OCI-LY7 (cell line): ENCODE measurements around the gene SHLD1. TPM values are rescaled to one million over a fixed set of nuclear protein-coding genes. Genes with fewer than 3 reads are reported as not detected.

ENCODE experiments used
- BruUV-seq: library from RNA; stranded (reverse); fragments of 400-500 nt; replicated peaks from 2 replicates; lab custom pipeline; 2021; lab: Mats Ljungman, UMichigan
- CTCF ChIA-PET: fragments of 300-600 bp; sonication (Branson Sonifier 250); formaldehyde crosslinking; loops from one replicate; lab custom pipeline; 2022; ENCODE audit warnings: antibody characterized with exemption; ENCODE audit not compliant: unreplicated experiment; lab: Charles Lee
- POLR2A ChIA-PET: fragments of 300-600 bp; sonication (Branson Sonifier 250); formaldehyde crosslinking; loops from one replicate; lab custom pipeline; 2022; ENCODE audit warnings: antibody characterized with exemption; lab: Charles Lee
- DNase-seq: peaks from one replicate; pipeline ENCODE4 v3.0.0-alpha.2; 2015; ENCODE audit warnings: low spot score
- H2AFZ ChIP-seq: fragments of 200-600 bp; sonication (generic), shearing (Covaris generic); 2 replicates; pipeline ENCODE4 v1.6.1; 2014; ENCODE audit warnings: mild to moderate bottlenecking, antibody characterized with exemption, low read length, moderate library complexity
- H3K27ac ChIP-seq: fragments of 200-600 bp; sonication (generic); 2 replicates; pipeline ENCODE4 v1.5.1; 2014; ENCODE audit warnings: mixed run types, low read depth, mild to moderate bottlenecking, moderate library complexity, low read length, inconsistent platforms; ENCODE audit not compliant: poor library complexity, severe bottlenecking
- H3K36me3 ChIP-seq: fragments of 200-600 bp; sonication (generic); 2 replicates; pipeline ENCODE4 v1.6.1; 2014; ENCODE audit warnings: mild to moderate bottlenecking, antibody characterized with exemption, low read length, moderate library complexity, mixed read lengths; ENCODE audit not compliant: insufficient read depth
- H3K4me1 ChIP-seq: fragments of 200-600 bp; sonication (generic); 2 replicates; pipeline ENCODE4 v1.5.1; 2014; ENCODE audit warnings: mild to moderate bottlenecking, low read length; ENCODE audit not compliant: insufficient read depth, poor library complexity, severe bottlenecking
- H3K4me2 ChIP-seq: fragments of 200-600 bp; sonication (generic); 2 replicates; pipeline ENCODE4 v1.6.1; 2014; ENCODE audit warnings: mild to moderate bottlenecking, low read length
- H3K4me3 ChIP-seq: fragments of 200-600 bp; sonication (generic); 2 replicates; pipeline ENCODE4 v1.5.1; 2014; ENCODE audit warnings: mild to moderate bottlenecking, low read depth, low read length; ENCODE audit not compliant: poor library complexity, severe bottlenecking
- H3K79me2 ChIP-seq: fragments of 200-600 bp; sonication (generic); 2 replicates; pipeline ENCODE4 v1.6.1; 2016; ENCODE audit warnings: low read depth, mild to moderate bottlenecking, low read length, moderate library complexity, mixed read lengths; ENCODE audit not compliant: insufficient read depth
- H3K9me2 ChIP-seq: fragments of 200-600 bp; sonication (generic); 2 replicates; pipeline ENCODE4 v1.6.1; 2016; ENCODE audit warnings: mild to moderate bottlenecking, low read length, mixed read lengths; ENCODE audit not compliant: insufficient read depth
- H3K9me3 ChIP-seq: fragments of 200-600 bp; sonication (generic); 2 replicates; pipeline ENCODE4 v1.6.1; 2014; ENCODE audit warnings: mild to moderate bottlenecking, mixed run types, low read length, mixed read lengths
- H4K20me1 ChIP-seq: fragments of 200-600 bp; sonication (generic); 2 replicates; pipeline ENCODE4 v1.6.1; 2014; ENCODE audit warnings: mild to moderate bottlenecking, antibody characterized with exemption, low read length, moderate library complexity, mixed read lengths; ENCODE audit not compliant: insufficient read depth
- CTCF ChIP-seq: fragments of 200-600 bp; sonication (generic); conservative IDR thresholded peaks from 2 replicates; pipeline ENCODE4 v1.5.1; 2014; ENCODE audit warnings: mild to moderate bottlenecking, antibody characterized with exemption, low read length, moderate library complexity, mixed read lengths
- EZH2phosphoT487 ChIP-seq: fragments of 200-600 bp; sonication (generic); IDR thresholded peaks from 2 replicates; pipeline ENCODE4 v1.6.1; 2018; ENCODE audit warnings: low read depth, borderline replicate concordance, mild to moderate bottlenecking, mixed run types, antibody characterized with exemption, low read length, moderate library complexity, mixed read lengths
- intact Hi-C: fragments of 100-400 bp; cut with micrococcal nuclease; formaldehyde crosslinking; loops from one replicate; pipeline ENCODE4 v1.10.0; 2022; ENCODE audit not compliant: unreplicated experiment
- total RNA-seq, 2 experiments: library from RNA; depleted of rRNA in 1 of 2; stranded (reverse); fragments of >200 nt in 1 of 2; shearing (Covaris generic) in 1 of 2; gene quantifications; 2 replicates each; pipeline ENCODE4 v1.2.3, GENCODE V29; 2014 to 2022

The SHLD1 gene
- total RNA-seq, 2 experiments from 2014 or later, result 19.4 to 31.2 TPM

- CTCF ChIA-PET, result no interaction called here
Measured at GRCh38 chr20:5741089-5741488, 9.1 kb upstream of the SHLD1 start.

GRCh38 chr20:5742041-5742440 lies 8.2 kb upstream of the SHLD1 start:
- no peak for TF ChIP-seq CTCF
- Histone ChIP-seq H3K9me3 (no peaks in the 10 kb centered on the region), H3K36me3 (no peaks in the 10 kb centered on the region), H3K4me1 (peaks cover 31% of the 10 kb centered on the region), H3K4me3 (no peak overlapping the region), H3K79me2 (no peaks in the 10 kb centered on the region), H3K4me2 (no peak overlapping the region), H3K27ac (no peak overlapping the region), H2AFZ (no peak overlapping the region), H4K20me1 (no peaks in the 10 kb centered on the region), H3K9me2 (no peaks in the 10 kb centered on the region)
- intact Hi-C loops, result no loop called here
- DNase-seq, result no peak
- POLR2A ChIA-PET, result interaction anchor here (0.7 kb wide), 1 partner anchor 57 kb away, joined by 3 read pairs; no protein-coding TSS in a partner anchor
- no TSS peak for BruUV-seq
- CTCF ChIA-PET, result no interaction called here

More at GRCh38 chr20:5741089-5741488, 9.1 kb upstream of the SHLD1 start:
- no peak for TF ChIP-seq CTCF
- BruUV-seq, result no TSS peak
- Histone ChIP-seq H4K20me1 (no peaks in the 10 kb centered on the region), H3K27ac (no peak overlapping the region), H3K9me3 (no peaks in the 10 kb centered on the region), H3K4me1 (peaks cover 41% of the 10 kb centered on the region), H2AFZ (no peak overlapping the region; the same call in 1 of the 2 replicates), H3K4me2 (no peak overlapping the region), H3K36me3 (no peaks in the 10 kb centered on the region), H3K79me2 (no peaks in the 10 kb centered on the region), H3K9me2 (no peaks in the 10 kb centered on the region), H3K4me3 (no peak overlapping the region)
- POLR2A ChIA-PET, result interaction anchor here (0.6 to 1.0 kb wide), 5 partner anchors 26 to 169 kb away, joined by 3 to 5 read pairs (median 3); no protein-coding TSS in a partner anchor
- intact Hi-C loops, result no loop called here
- DNase-seq, result no peak

- Histone ChIP-seq H3K9me3 (no peaks in the 10 kb centered on the region), H3K4me1 (peaks cover 11% of the 10 kb centered on the region), H3K4me3 (no peak overlapping the region), H3K36me3 (no peaks in the 10 kb centered on the region), H3K79me2 (peaks cover under 1% of the 10 kb centered on the region; the same call in 1 of the 2 replicates), H3K27ac (no peak overlapping the region), H3K9me2 (no peaks in the 10 kb centered on the region), H2AFZ (no peak overlapping the region), H4K20me1 (no peaks in the 10 kb centered on the region), H3K4me2 (no peak overlapping the region)
- intact Hi-C loops, result no loop called here
- DNase-seq, result no peak
- TF ChIP-seq EZH2phosphoT487 (no peak), CTCF (no peak)
- BruUV-seq, result no TSS peak
- ChIA-PET POLR2A (interaction anchor here (0.6 to 0.9 kb wide), 2 partner anchors 21 to 138 kb away, joined by 5 to 6 read pairs; no protein-coding TSS in a partner anchor), CTCF (no interaction called here)
Measured at GRCh38 chr20:5745416-5746030, 4.7 kb upstream of the SHLD1 start.
